Progenitor cell of endocrine pancreas (in vitro differentiated cells): ENCODE data around the gene PPP2R2C. TPM values are rescaled to one million over a fixed set of nuclear protein-coding genes. Genes with fewer than 3 reads are reported as not detected.

ENCODE experiments used
- DNase-seq: peaks from one replicate; pipeline ENCODE4 v3.0.0; 2021; ENCODE audit warnings: low spot score; ENCODE audit not compliant: unreplicated experiment
- H3K27ac Mint-ChIP-seq: 2 replicates; pipeline ENCODE4 v1.8.0; 2021; ENCODE audit warnings: mild to moderate bottlenecking, moderate library complexity, mixed read lengths
- H3K27me3 Mint-ChIP-seq: 2 replicates; pipeline ENCODE4 v1.8.0; 2021; ENCODE audit warnings: mixed read lengths
- H3K36me3 Mint-ChIP-seq: 2 replicates; pipeline ENCODE4 v1.8.0; 2022; ENCODE audit warnings: mixed read lengths; ENCODE audit not compliant: insufficient read depth
- H3K4me1 Mint-ChIP-seq: 2 replicates; pipeline ENCODE4 v1.8.0; 2021; ENCODE audit warnings: low read depth, mixed read lengths
- H3K4me3 Mint-ChIP-seq: 2 replicates; pipeline ENCODE4 v1.8.0; 2021; ENCODE audit warnings: low read depth, mild to moderate bottlenecking, moderate library complexity, mixed read lengths
- H3K9me3 Mint-ChIP-seq: 2 replicates; pipeline ENCODE4 v1.8.0; 2021; ENCODE audit warnings: low read depth, mixed read lengths
- CTCF ChIP-seq: fragments of 200-600 bp; sonication (generic); IDR thresholded peaks from one replicate; pipeline ENCODE4 v1.5.0; 2021; ENCODE audit warnings: antibody characterized with exemption, mild to moderate bottlenecking; ENCODE audit not compliant: unreplicated experiment
- total RNA-seq: library from RNA; stranded (reverse); gene quantifications from 2 replicates; pipeline ENCODE4 v1.2.1, GENCODE V29; 2021

Gene PPP2R2C
- total RNA-seq, 1 donor from 2014 or later = 0.19 TPM

- Mint-ChIP-seq H3K9me3 (no peaks in the 10 kb centered on the region), H3K4me1 (no peaks in the 10 kb centered on the region), H3K36me3 (no peaks in the 10 kb centered on the region), H3K27me3 (peaks cover 26% of the 10 kb centered on the region), H3K4me3 (no peak overlapping the region), H3K27ac (no peak overlapping the region)
- no peak for TF ChIP-seq CTCF
- DNase-seq = no peak
These were observed 77.7 kb downstream of the PPP2R2C start for GRCh38 chr4:6394671-6395081.

- Mint-ChIP-seq H3K27ac (no peak overlapping the region), H3K4me1 (no peaks in the 10 kb centered on the region)
- DNase-seq = no peak
These were observed 78.6 kb downstream of the PPP2R2C start for GRCh38 chr4:6393544-6394475.

GRCh38 chr4:6393066-6393465, 79.3 kb downstream of the PPP2R2C start:
- Mint-ChIP-seq H3K4me3 (no peak overlapping the region), H3K9me3 (no peaks in the 10 kb centered on the region), H3K4me1 (no peaks in the 10 kb centered on the region), H3K27ac (no peak overlapping the region), H3K36me3 (no peaks in the 10 kb centered on the region), H3K27me3 (peaks cover 21% of the 10 kb centered on the region)
- TF ChIP-seq CTCF = no peak
- DNase-seq = no peak

More at GRCh38 chr4:6393544-6394475, 78.6 kb downstream of the PPP2R2C start:
- H3K27me3 Mint-ChIP-seq = peaks cover 25% of the 10 kb centered on the region
- no peaks in the 10 kb centered on the region for H3K36me3 Mint-ChIP-seq
- H3K4me3 Mint-ChIP-seq = no peak overlapping the region
- TF ChIP-seq CTCF = no peak
- H3K9me3 Mint-ChIP-seq = no peaks in the 10 kb centered on the region

- Mint-ChIP-seq H3K9me3 (no peaks in the 10 kb centered on the region), H3K4me3 (no peak overlapping the region), H3K4me1 (no peaks in the 10 kb centered on the region), H3K36me3 (no peaks in the 10 kb centered on the region), H3K27me3 (peaks cover 17% of the 10 kb centered on the region), H3K27ac (no peak overlapping the region)
- no peak for TF ChIP-seq CTCF
- no peak for DNase-seq
These were observed 80.0 kb downstream of the PPP2R2C start for GRCh38 chr4:6392407-6392806.

GRCh38 chr4:6391852-6392188, 80.6 kb downstream of the PPP2R2C start:
- Mint-ChIP-seq H3K9me3 (no peaks in the 10 kb centered on the region), H3K4me3 (no peak overlapping the region), H3K4me1 (no peaks in the 10 kb centered on the region), H3K36me3 (no peaks in the 10 kb centered on the region), H3K27me3 (peaks cover 17% of the 10 kb centered on the region), H3K27ac (no peak overlapping the region)
- no peak for TF ChIP-seq CTCF
- no peak for DNase-seq
